Omental fat pad (tissue), 4 donors: ENCODE measurements around the gene CNMD. TPM values are rescaled to one million over a fixed set of nuclear protein-coding genes. Genes with fewer than 3 reads are reported as not detected.

Experiments used
- ATAC-seq: fragments of 150-250 bp; one replicate; pipeline ENCODE4 v1.9.1; 2016; ENCODE audit warnings: mild to moderate bottlenecking, moderate library complexity; ENCODE audit not compliant: low FRiP score
- DNase-seq: peaks from one replicate; pipeline ENCODE4 v3.0.0-alpha.2; 2019; ENCODE audit warnings: low spot score
- CTCF ChIP-seq, 3 donors: fragments of 450-650 bp; IDR thresholded peaks; one replicate each; pipeline ENCODE4 v1.5.1; 2016 to 2017; ENCODE audit warnings: antibody characterized with exemption in 3 of 3, mild to moderate bottlenecking in 3 of 3, moderate library complexity in 2 of 3
- total RNA-seq, 4 donors: library from RNA; depleted of rRNA; stranded (reverse); fragments of >200 nt; gene quantifications; one replicate each; pipeline ENCODE4 v1.1.0, GENCODE V29; 2016

CNMD gene
- total RNA-seq, 4 donors from 2014 or later, result not detected

- no peak for TF ChIP-seq CTCF (IDR thresholded peaks at IDR 0.05)
- ATAC-seq (no peak), DNase-seq (no peak)
These were observed 28.4 kb upstream of the CNMD start for GRCh38 chr13:52767949-52768516.

- DNase-seq, result no peak
- no peak for TF ChIP-seq CTCF (IDR thresholded peaks at IDR 0.05)
- ATAC-seq, result no peak
These were observed 26.2 kb upstream of the CNMD start for GRCh38 chr13:52765611-52766390.

DNA sequence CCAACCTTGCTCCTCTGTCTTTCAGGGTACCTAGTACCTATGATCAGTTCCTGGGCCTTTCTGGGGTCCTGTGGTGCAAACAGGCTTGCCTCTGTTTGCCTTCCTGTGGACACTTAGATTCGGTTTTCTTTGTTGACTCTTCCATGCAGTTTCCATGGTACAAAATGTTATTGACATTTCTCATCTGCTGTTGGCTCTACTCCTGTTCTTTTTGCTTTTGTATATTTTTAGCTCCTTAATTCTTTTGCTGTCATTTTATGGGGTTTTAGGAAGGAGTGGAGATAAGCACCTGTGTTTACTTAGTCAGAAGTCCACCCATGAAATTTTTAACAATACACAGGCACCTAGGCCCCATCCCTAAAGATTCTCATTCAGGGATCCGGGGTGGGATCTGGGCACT lies 20.5 kb upstream of the CNMD start:
- ATAC-seq, result no peak

DNA sequence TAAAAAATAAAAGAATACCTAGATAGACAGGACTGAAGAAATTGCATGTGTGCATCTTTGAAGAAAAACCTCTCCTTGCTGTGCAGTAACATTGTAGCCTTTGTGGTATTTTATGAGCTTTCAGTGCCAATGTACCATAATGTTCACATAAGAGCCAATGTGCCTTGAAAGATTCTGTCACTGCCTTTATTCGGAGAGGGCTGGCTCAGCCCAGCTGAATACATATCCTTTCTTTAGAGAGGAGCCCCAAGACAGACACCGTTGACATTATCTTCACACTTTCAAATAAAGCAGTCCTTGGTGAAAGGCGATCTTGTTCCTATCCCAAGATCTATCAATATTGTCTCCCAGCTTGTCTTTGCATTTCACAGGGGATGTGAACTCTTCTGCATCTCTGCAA lies 18.5 kb upstream of the CNMD start:
- DNase-seq, result no peak

More for the DNA sequence above, 20.5 kb upstream of the CNMD start:
- no peak for TF ChIP-seq CTCF (IDR thresholded peaks at IDR 0.05)
- no peak for DNase-seq

GRCh38 chr13:52751196-52751595 lies 11.6 kb upstream of the CNMD start:
- no peak for TF ChIP-seq CTCF (IDR thresholded peaks at IDR 0.05)
- ATAC-seq, result no peak
- DNase-seq, result no peak

More for the DNA sequence above, 18.5 kb upstream of the CNMD start:
- no peak for ATAC-seq
- TF ChIP-seq CTCF (IDR thresholded peaks at IDR 0.05), result no peak

GRCh38 chr13:52750713-52751112 lies 11.1 kb upstream of the CNMD start:
- no peak for ATAC-seq
- TF ChIP-seq CTCF (IDR thresholded peaks at IDR 0.05), result no peak
- DNase-seq, result no peak

DNA sequence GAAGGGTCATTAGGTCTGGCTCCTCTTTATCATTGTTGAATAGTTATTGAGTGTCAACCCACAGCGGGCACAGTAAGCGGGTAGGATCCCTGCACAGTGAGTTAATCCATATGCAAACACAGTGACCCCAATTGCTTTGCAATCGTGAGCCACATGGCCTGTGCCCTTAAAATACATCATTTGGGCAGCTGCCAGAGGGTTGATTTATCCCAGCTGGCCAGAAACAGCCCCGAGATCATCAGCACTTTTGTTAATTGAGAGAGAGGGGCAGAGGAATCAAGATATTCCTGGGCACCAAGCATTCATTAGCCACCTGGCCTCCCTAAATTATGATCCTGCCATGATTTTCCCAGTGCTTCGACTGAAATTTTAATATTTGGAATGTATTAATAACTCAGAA lies 9.8 kb upstream of the CNMD start:
- ATAC-seq, result no peak

More for the DNA sequence above, 9.8 kb upstream of the CNMD start:
- no peak for TF ChIP-seq CTCF (IDR thresholded peaks at IDR 0.05)
- no peak for DNase-seq
